GM23248 (cell line): Measurements from ENCODE around the gene CDH22. TPM values are rescaled to one million over a fixed set of nuclear protein-coding genes. Genes with fewer than 3 reads are reported as not detected.

Experiments
- DNase-seq: peaks from one replicate; pipeline ENCODE4 v3.0.0-alpha.2; 2015
- H2AFZ ChIP-seq: fragments of 200-600 bp; sonication (generic); 2 replicates; pipeline ENCODE4 v1.6.1; 2016; ENCODE audit warnings: antibody characterized with exemption
- H3F3A ChIP-seq: fragments of 200-600 bp; sonication (generic); 2 replicates; pipeline ENCODE4 v1.6.1; 2016; ENCODE audit warnings: mild to moderate bottlenecking, antibody characterized with exemption, mixed run types; ENCODE audit not compliant: insufficient read depth
- H3K27ac ChIP-seq: fragments of 200-600 bp; sonication (generic); 2 replicates; pipeline ENCODE4 v1.5.1; 2016; ENCODE audit warnings: mild to moderate bottlenecking
- H3K27me3 ChIP-seq: fragments of 200-600 bp; sonication (generic); replicated peaks from 2 replicates; pipeline ENCODE4 v1.6.1; 2016; ENCODE audit warnings: mild to moderate bottlenecking; ENCODE audit not compliant: insufficient read depth
- H3K36me3 ChIP-seq: fragments of 200-600 bp; sonication (generic); 2 replicates; pipeline ENCODE4 v1.6.1; 2016; ENCODE audit warnings: low read depth, mild to moderate bottlenecking
- H3K4me1 ChIP-seq: fragments of 200-600 bp; sonication (generic); 2 replicates; pipeline ENCODE4 v1.6.1; 2016; ENCODE audit warnings: mild to moderate bottlenecking; ENCODE audit not compliant: insufficient read depth
- H3K4me2 ChIP-seq: fragments of 200-600 bp; sonication (generic); one replicate; pipeline ENCODE4 v1.6.1; 2016; ENCODE audit warnings: mild to moderate bottlenecking; ENCODE audit not compliant: unreplicated experiment
- H3K4me3 ChIP-seq: fragments of 200-600 bp; sonication (generic); 2 replicates; pipeline ENCODE4 v1.5.1; 2016; ENCODE audit warnings: mild to moderate bottlenecking
- H3K79me2 ChIP-seq: fragments of 200-600 bp; sonication (generic); 2 replicates; pipeline ENCODE4 v1.6.1; 2016; ENCODE audit warnings: mild to moderate bottlenecking; ENCODE audit not compliant: insufficient read depth
- H3K9ac ChIP-seq: fragments of 200-600 bp; sonication (generic); 2 replicates; pipeline ENCODE4 v1.6.1; 2016; ENCODE audit warnings: mild to moderate bottlenecking
- H3K9me2 ChIP-seq: fragments of 200-600 bp; sonication (generic); 2 replicates; pipeline ENCODE4 v1.6.1; 2016; ENCODE audit warnings: mixed run types, mild to moderate bottlenecking, moderate library complexity; ENCODE audit not compliant: insufficient read depth
- H3K9me3 ChIP-seq: fragments of 200-600 bp; sonication (generic); one replicate; pipeline ENCODE4 v1.6.1; 2017; ENCODE audit warnings: low read depth
- H4K20me1 ChIP-seq: fragments of 200-600 bp; sonication (generic); 2 replicates; pipeline ENCODE4 v1.6.0; 2016; ENCODE audit not compliant: insufficient read depth
- EZH2 ChIP-seq: fragments of 200-600 bp; sonication (generic); IDR thresholded peaks from 2 replicates; pipeline ENCODE4 v1.6.1; 2018; ENCODE audit warnings: antibody characterized with exemption, mild to moderate bottlenecking; ENCODE audit not compliant: insufficient read depth, poor library complexity, severe bottlenecking
- EZH2phosphoT487 ChIP-seq: fragments of 200-600 bp; sonication (generic); IDR thresholded peaks from 2 replicates; pipeline ENCODE4 v1.6.1; 2018; ENCODE audit warnings: antibody characterized with exemption, moderate library complexity, mild to moderate bottlenecking, low read depth; ENCODE audit not compliant: insufficient read depth
- WGBS, 2 experiments: methylation state at CpG; one replicate each; pipeline ENCODE4 v1.1.6; 2015 to 2017; ENCODE audit warnings: low lambda C conversion rate in 2 of 2, low coverage in 1 of 2; ENCODE audit errors: missing lambda C conversion rate in 2 of 2; 5-methylcytosine and 5-hydroxymethylcytosine counted together
- in situ Hi-C: fragments of 300-500 bp; cut with MboI; formaldehyde crosslinking; loops from 2 replicates; pipeline ENCODE4 v1.15.0; 2020
- polyA plus RNA-seq: library from polyadenylated mRNA; unstranded; fragments of >200 nt; fragmentation: Nextera tagmentation; extraction: Ambion mirVana; gene quantifications from 2 replicates; pipeline ENCODE4 v1.2.1, GENCODE V29; 2016
- total RNA-seq: library from RNA; depleted of rRNA; stranded (reverse); fragments of >200 nt; shearing (Covaris generic); gene quantifications from 2 replicates; pipeline ENCODE4 v1.2.3, GENCODE V29; 2014

CDH22 gene
- total and polyA plus RNA-seq, 2 experiments from 2014 or later = not detected

DNA sequence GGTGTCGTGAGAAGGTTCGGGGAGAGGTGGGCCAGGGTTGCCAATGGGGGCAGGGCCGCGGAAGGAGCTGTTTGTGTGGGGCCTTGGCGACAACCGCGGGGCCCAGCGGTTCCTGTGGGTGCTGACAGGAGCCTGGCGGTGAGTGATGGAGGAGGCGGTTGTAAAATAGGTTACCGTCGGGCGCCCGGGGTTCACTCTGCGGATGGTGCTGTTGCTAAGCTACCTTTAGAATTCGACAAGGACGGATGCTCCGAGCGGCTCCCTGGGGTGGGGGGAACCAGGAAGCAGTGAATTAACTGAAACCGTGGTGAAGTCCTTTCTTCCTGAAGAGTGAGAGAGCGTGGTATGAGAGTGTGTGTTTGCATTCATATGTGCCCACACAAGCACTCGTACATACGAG, 61.7 kb downstream of the CDH22 start:
- 26 to 27% methylated on average over 23 of the region's 23 CpGs for WGBS, 2 experiments
- DNase-seq = no peak
- Histone ChIP-seq H3K9me2 (no peaks in the 10 kb centered on the region), H3K27ac (no peak overlapping the region), H3K79me2 (no peaks in the 10 kb centered on the region), H3K27me3 (peaks cover 34% of the 10 kb centered on the region), H3F3A (no peaks in the 10 kb centered on the region), H3K36me3 (no peaks in the 10 kb centered on the region), H2AFZ (no peak overlapping the region), H3K9ac (no peak overlapping the region), H3K4me2 (no peak overlapping the region), H3K4me1 (no peaks in the 10 kb centered on the region), H3K4me3 (no peak overlapping the region), H3K9me3 (no peaks in the 10 kb centered on the region), H4K20me1 (no peaks in the 10 kb centered on the region)
- TF ChIP-seq EZH2 (no peak), EZH2phosphoT487 (no peak)
- in situ Hi-C loops = no loop called here

DNA sequence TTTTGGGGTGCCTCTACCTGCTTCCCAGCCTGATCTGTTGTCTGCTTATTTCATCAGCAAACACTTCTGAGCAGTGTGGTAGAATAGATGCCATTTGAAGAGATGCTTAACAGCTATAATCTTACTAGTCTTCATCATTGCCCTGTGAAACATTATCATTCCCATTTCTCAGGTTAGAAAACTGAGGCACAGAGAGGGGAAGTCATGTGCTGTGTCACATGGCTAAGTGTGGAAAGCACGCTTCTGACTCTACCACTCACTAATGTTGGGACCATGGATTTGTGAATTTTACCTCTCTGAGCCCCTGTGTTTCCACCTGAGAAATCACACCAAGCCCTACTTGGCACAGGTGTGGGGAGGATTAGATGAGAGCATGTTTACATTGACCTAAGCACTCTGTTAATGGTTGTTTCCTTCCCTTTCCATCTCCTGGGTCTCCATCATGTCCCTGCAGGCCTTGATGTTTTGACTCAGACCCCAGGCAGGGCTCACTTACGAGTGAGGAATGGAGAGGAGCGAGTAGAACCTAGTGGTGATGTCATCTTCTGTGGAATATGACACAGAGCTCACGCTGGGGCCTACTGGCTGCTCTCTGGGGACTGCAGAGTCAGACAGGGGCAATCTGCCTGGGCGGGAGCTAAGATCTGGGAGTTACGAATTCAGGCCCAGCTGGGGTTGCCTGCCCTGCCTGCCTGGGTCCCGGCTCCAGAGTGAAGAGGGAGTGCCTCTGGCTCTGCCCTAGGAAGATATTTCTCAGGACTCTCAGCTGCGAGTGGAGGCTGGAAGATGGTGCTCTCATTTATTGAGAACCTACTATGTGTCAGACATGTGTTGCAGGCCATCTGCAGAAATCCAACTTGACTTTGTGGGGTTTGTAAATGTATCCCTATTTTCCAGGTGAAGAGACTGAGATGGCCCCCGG, 64.3 kb downstream of the CDH22 start:
- TF ChIP-seq EZH2phosphoT487 (no peak), EZH2 (no peak)
- Histone ChIP-seq H3K36me3 (no peaks in the 10 kb centered on the region), H3K27ac (no peak overlapping the region), H3K9me2 (no peaks in the 10 kb centered on the region), H4K20me1 (no peaks in the 10 kb centered on the region), H3K79me2 (no peaks in the 10 kb centered on the region), H3K27me3 (peaks cover 17% of the 10 kb centered on the region), H3F3A (no peaks in the 10 kb centered on the region), H3K9ac (no peak overlapping the region), H3K9me3 (no peaks in the 10 kb centered on the region), H3K4me1 (no peaks in the 10 kb centered on the region), H2AFZ (no peak overlapping the region), H3K4me3 (no peak overlapping the region), H3K4me2 (no peak overlapping the region)
- WGBS, 2 experiments = 22 to 23% methylated on average over 9 of the region's 9 CpGs
- peak; percentile 64 for DNase-seq
- in situ Hi-C loops = no loop called here

DNA sequence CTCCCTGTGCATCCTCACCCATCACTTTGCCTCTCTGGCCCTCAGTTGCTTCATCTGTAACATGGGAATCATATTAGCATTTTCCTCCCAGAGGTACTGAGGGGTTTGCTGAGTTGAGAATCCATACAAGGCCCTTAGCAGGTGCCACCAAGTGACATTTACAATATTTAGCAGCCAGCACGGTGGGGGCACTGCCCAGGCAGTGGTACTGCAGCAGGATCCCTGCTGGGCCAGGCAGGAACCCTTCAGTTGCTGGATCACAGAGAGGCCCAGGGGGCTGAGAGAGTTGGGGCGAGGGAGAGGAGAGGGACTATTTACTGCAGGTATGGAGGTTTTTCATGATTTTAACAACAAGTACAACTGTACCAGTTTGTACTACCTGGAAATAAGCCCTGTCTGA, 65.9 kb downstream of the CDH22 start:
- 21 to 34% methylated on average over 2 of the region's 2 CpGs for WGBS, 2 experiments
- H3K9me2 ChIP-seq = no peaks in the 10 kb centered on the region
- no peak overlapping the region for H3K4me3 ChIP-seq
- H4K20me1 ChIP-seq = no peaks in the 10 kb centered on the region
- H3F3A ChIP-seq = no peaks in the 10 kb centered on the region
- TF ChIP-seq EZH2 = no peak
- no peaks in the 10 kb centered on the region for H3K36me3 ChIP-seq
- in situ Hi-C loops = no loop called here
- no peak overlapping the region for H3K4me2 ChIP-seq
- no peak overlapping the region for H2AFZ ChIP-seq
- H3K9me3 ChIP-seq = no peaks in the 10 kb centered on the region
- no peak for DNase-seq
- H3K27me3 ChIP-seq = peaks cover 12% of the 10 kb centered on the region
- H3K79me2 ChIP-seq = no peaks in the 10 kb centered on the region
- H3K27ac ChIP-seq = no peak overlapping the region
- H3K4me1 ChIP-seq = no peaks in the 10 kb centered on the region
- no peak overlapping the region for H3K9ac ChIP-seq

DNA sequence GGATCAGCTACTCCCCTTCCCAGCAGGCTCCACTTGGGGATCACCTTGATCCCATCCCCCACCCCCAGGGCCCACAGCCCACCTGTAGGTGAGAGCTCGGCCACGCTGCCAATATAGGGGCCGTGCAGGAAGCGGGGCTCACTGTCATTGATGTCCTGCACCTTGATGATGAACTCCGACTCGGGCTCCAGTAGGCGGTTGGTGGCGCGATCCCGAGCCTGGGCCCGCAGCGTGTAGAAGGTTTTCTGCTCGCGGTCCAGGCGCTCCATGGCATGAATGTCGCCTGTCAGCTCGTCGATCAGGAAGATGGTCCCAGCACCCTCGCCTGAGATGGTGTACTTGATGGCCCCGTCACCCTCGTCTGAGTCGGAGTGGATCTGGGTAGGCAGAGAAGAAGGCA, 67.4 kb downstream of the CDH22 start:
- Histone ChIP-seq H2AFZ (no peak overlapping the region), H3K9ac (no peak overlapping the region), H3K27me3 (no peaks in the 10 kb centered on the region; the same call in 1 of the 2 replicates), H3K79me2 (no peaks in the 10 kb centered on the region), H3K36me3 (no peaks in the 10 kb centered on the region), H3K4me2 (no peak overlapping the region), H3K27ac (no peak overlapping the region), H3K9me2 (no peaks in the 10 kb centered on the region), H4K20me1 (no peaks in the 10 kb centered on the region), H3K9me3 (no peaks in the 10 kb centered on the region), H3K4me1 (no peaks in the 10 kb centered on the region), H3F3A (no peaks in the 10 kb centered on the region), H3K4me3 (no peak overlapping the region)
- whole genome bisulfite sequencing, 2 experiments = 71 to 74% methylated on average over 22 of the region's 22 CpGs
- no peak for DNase-seq
- in situ Hi-C loops = no loop called here
- TF ChIP-seq EZH2 (no peak), EZH2phosphoT487 (no peak)
